H9 (cell line): Measurements from ENCODE around the gene HUNK. TPM values are rescaled to one million over a fixed set of nuclear protein-coding genes. Genes with fewer than 3 reads are reported as not detected.

Experiments used
- DNase-seq: peaks from one replicate; pipeline ENCODE4 v3.0.0-alpha.2; 2017
- H2AFZ ChIP-seq: one replicate; pipeline ENCODE4 v1.6.1; 2013; ENCODE audit warnings: mild to moderate bottlenecking, low read length, control low read depth, moderate library complexity
- H2AK5ac ChIP-seq: 2 replicates; pipeline ENCODE4 v1.6.1; 2013; ENCODE audit warnings: low read length, control low read depth, mixed read lengths; ENCODE audit not compliant: insufficient read length
- H2BK120ac ChIP-seq: one replicate; pipeline ENCODE4 v1.6.1; 2013; ENCODE audit warnings: low read depth, mild to moderate bottlenecking, low read length, control low read depth, inconsistent platforms; ENCODE audit not compliant: poor library complexity, severe bottlenecking
- H2BK12ac ChIP-seq: 2 replicates; pipeline ENCODE4 v1.6.1; 2013; ENCODE audit warnings: low read length, control low read depth, mixed read lengths, low read depth; ENCODE audit not compliant: insufficient read length
- H2BK15ac ChIP-seq: 2 replicates; pipeline ENCODE4 v1.6.1; 2013; ENCODE audit warnings: low read depth, low read length, control low read depth
- H2BK20ac ChIP-seq: one replicate; pipeline ENCODE4 v1.6.1; 2013; ENCODE audit warnings: low read depth, mild to moderate bottlenecking, low read length, control low read depth, inconsistent platforms; ENCODE audit not compliant: poor library complexity, severe bottlenecking
- H2BK5ac ChIP-seq: 2 replicates; pipeline ENCODE4 v1.6.1; 2013; ENCODE audit warnings: low read length, control low read depth, mixed read lengths; ENCODE audit not compliant: insufficient read length
- H3K14ac ChIP-seq: 2 replicates; pipeline ENCODE4 v1.6.1; 2013; ENCODE audit warnings: low read length, control low read depth; ENCODE audit not compliant: insufficient read depth
- H3K18ac ChIP-seq: 2 replicates; pipeline ENCODE4 v1.6.1; 2013; ENCODE audit warnings: low read depth, mild to moderate bottlenecking, mixed read lengths, low read length, control low read depth; ENCODE audit not compliant: insufficient read length
- H3K23ac ChIP-seq: 2 replicates; pipeline ENCODE4 v1.6.1; 2013; ENCODE audit warnings: low read length, control low read depth, mixed read lengths, low read depth; ENCODE audit not compliant: insufficient read length
- H3K23me2 ChIP-seq: 2 replicates; pipeline ENCODE4 v1.6.1; 2013; ENCODE audit warnings: low read depth, mild to moderate bottlenecking, mixed read lengths, low read length, control low read depth; ENCODE audit not compliant: insufficient read length, poor library complexity, severe bottlenecking
- H3K27ac ChIP-seq: 2 replicates; pipeline ENCODE4 v1.5.1; 2013; ENCODE audit warnings: low read length, control low read depth, mixed read lengths, low read depth; ENCODE audit not compliant: insufficient read length
- H3K27me3 ChIP-seq: 2 replicates; pipeline ENCODE4 v1.6.1; 2013; ENCODE audit warnings: low read length, control low read depth, inconsistent platforms; ENCODE audit not compliant: insufficient read depth
- H3K4ac ChIP-seq: 2 replicates; pipeline ENCODE4 v1.6.1; 2013; ENCODE audit warnings: low read depth, mild to moderate bottlenecking, control low read depth, inconsistent platforms, low read length, moderate library complexity
- H3K4me1 ChIP-seq: 2 replicates; pipeline ENCODE4 v1.6.1; 2013; ENCODE audit warnings: low read length, control low read depth, inconsistent platforms; ENCODE audit not compliant: insufficient read depth
- H3K4me2 ChIP-seq: 2 replicates; pipeline ENCODE4 v1.6.1; 2013; ENCODE audit warnings: low read length, control low read depth, mixed read lengths; ENCODE audit not compliant: insufficient read length, insufficient read depth
- H3K56ac ChIP-seq: 2 replicates; pipeline ENCODE4 v1.6.1; 2013; ENCODE audit warnings: low read depth, mild to moderate bottlenecking, mixed read lengths, low read length, control low read depth; ENCODE audit not compliant: insufficient read length
- H3K79me1 ChIP-seq: 2 replicates; pipeline ENCODE4 v1.6.1; 2013; ENCODE audit warnings: low read depth, mild to moderate bottlenecking, moderate library complexity, low read length, control low read depth, inconsistent platforms; ENCODE audit not compliant: insufficient read depth, poor library complexity, severe bottlenecking
- H3K79me2 ChIP-seq: 2 replicates; pipeline ENCODE4 v1.6.1; 2013; ENCODE audit warnings: low read length, control low read depth, inconsistent platforms; ENCODE audit not compliant: insufficient read depth
- H3K9ac ChIP-seq: 2 replicates; pipeline ENCODE4 v1.6.1; 2013; ENCODE audit warnings: low read length, control low read depth, mixed read lengths; ENCODE audit not compliant: insufficient read length; ENCODE audit errors: extremely low read depth
- H3K9me3 ChIP-seq: one replicate; pipeline ENCODE4 v1.6.1; 2013; ENCODE audit warnings: low read depth, low read length, inconsistent platforms; ENCODE audit not compliant: control insufficient read depth
- H3T11ph ChIP-seq: one replicate; pipeline ENCODE4 v1.6.1; 2013; ENCODE audit warnings: mild to moderate bottlenecking, low read length, control low read depth, inconsistent platforms
- H4K20me1 ChIP-seq: one replicate; pipeline ENCODE4 v1.6.1; 2013; ENCODE audit not compliant: control insufficient read depth, insufficient read length, insufficient read depth
- H4K5ac ChIP-seq: 2 replicates; pipeline ENCODE4 v1.6.1; 2013; ENCODE audit warnings: low read depth, mild to moderate bottlenecking, mixed read lengths, low read length, control low read depth; ENCODE audit not compliant: insufficient read length
- H4K8ac ChIP-seq: replicated peaks from 2 replicates; pipeline ENCODE4 v1.6.1; 2013; ENCODE audit warnings: low read length, control low read depth, mixed read lengths, low read depth; ENCODE audit not compliant: insufficient read length
- H4K91ac ChIP-seq: 2 replicates; pipeline ENCODE4 v1.6.1; 2013; ENCODE audit warnings: low read depth, mild to moderate bottlenecking, moderate library complexity, mixed read lengths, low read length, control low read depth; ENCODE audit not compliant: insufficient read length
- H3K27ac Mint-ChIP-seq, 3 experiments: 2 replicates in 2 of 3; 3 replicates in 1 of 3; pipeline ENCODE4 v1.8.0; 2020 to 2021; ENCODE audit warnings: mixed read lengths in 3 of 3, mild to moderate bottlenecking in 1 of 3, moderate library complexity in 1 of 3
- H3K27me3 Mint-ChIP-seq: 2 replicates; pipeline ENCODE4 v1.8.0; 2021; ENCODE audit warnings: low read depth, mild to moderate bottlenecking, moderate library complexity, mixed read lengths
- H3K36me3 Mint-ChIP-seq, 3 experiments: 2 replicates in 2 of 3; 3 replicates in 1 of 3; pipeline ENCODE4 v1.8.0; 2020 to 2021; ENCODE audit warnings: low read depth in 3 of 3, mixed read lengths in 3 of 3; ENCODE audit not compliant: insufficient read depth in 1 of 3
- H3K4me1 Mint-ChIP-seq, 2 experiments: 2 replicates each; pipeline ENCODE4 v1.8.0; 2020; ENCODE audit warnings: mixed read lengths in 2 of 2
- H3K4me3 Mint-ChIP-seq, 2 experiments: 2 replicates in 1 of 2; 3 replicates in 1 of 2; pipeline ENCODE4 v1.8.0; 2020 to 2021; ENCODE audit warnings: mild to moderate bottlenecking in 2 of 2, mixed read lengths in 2 of 2, moderate library complexity in 1 of 2
- H3K9me3 Mint-ChIP-seq, 2 experiments: 2 replicates in 1 of 2; 3 replicates in 1 of 2; pipeline ENCODE4 v1.8.0; 2020; ENCODE audit warnings: mild to moderate bottlenecking in 2 of 2, mixed read lengths in 2 of 2, moderate library complexity in 1 of 2
- CTCF ChIP-seq: fragments of 200-600 bp; sonication (generic); conservative IDR thresholded peaks from 3 replicates; pipeline ENCODE4 v1.8.0; 2021; ENCODE audit warnings: antibody characterized with exemption, mild to moderate bottlenecking
- total RNA-seq: library from RNA; stranded (reverse); gene quantifications from 2 replicates; pipeline ENCODE4 v1.2.1, GENCODE V29; 2021

HUNK gene
- total RNA-seq, 1 experiment from 2014 or later = 5.8 TPM

DNA sequence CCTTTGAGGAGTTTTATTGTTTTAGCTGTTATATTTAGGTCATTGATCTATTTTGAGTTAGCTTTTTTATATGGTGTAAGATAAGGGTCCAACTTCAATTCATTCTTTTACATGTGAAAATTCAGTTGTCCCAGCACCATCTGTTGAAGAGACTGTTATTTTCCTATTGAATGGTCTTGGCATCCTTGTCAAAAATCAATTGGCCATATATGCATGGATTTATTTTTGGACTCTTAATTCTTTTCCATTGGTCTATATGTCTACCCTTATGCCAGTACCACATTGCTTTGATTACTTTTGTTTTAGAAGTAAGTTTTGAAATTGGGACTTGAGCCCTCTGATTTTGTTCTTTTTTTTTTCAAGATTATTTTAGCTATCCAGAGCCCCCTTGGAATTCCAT is 35.8 kb upstream of the HUNK start:
- Histone ChIP-seq H2BK20ac (no peak overlapping the region), H3K27me3 (no peaks in the 10 kb centered on the region), H3K23ac (no peak overlapping the region), H2AFZ (no peak overlapping the region), H3K4ac (no peak overlapping the region), H3K79me1 (no peaks in the 10 kb centered on the region), H3K9me3 (no peaks in the 10 kb centered on the region), H2BK15ac (no peak overlapping the region), H3T11ph (no peak overlapping the region), H4K8ac (no peak overlapping the region), H2AK5ac (no peak overlapping the region), H3K27ac (no peak overlapping the region), H3K23me2 (no peaks in the 10 kb centered on the region), H3K4me1 (no peaks in the 10 kb centered on the region), H3K56ac (no peak overlapping the region), H2BK5ac (no peak overlapping the region), H4K91ac (no peak overlapping the region), H2BK120ac (no peak overlapping the region), H2BK12ac (no peak overlapping the region), H3K18ac (no peak overlapping the region), H4K5ac (no peak overlapping the region), H3K9ac (no peak overlapping the region), H3K4me2 (no peak overlapping the region), H4K20me1 (no peaks in the 10 kb centered on the region), H3K79me2 (no peaks in the 10 kb centered on the region), H3K14ac (no peak overlapping the region)
- no peak for DNase-seq
- Mint-ChIP-seq H3K4me3 (no peak overlapping the region), H3K27me3 (no peaks in the 10 kb centered on the region; the same call in 1 of the 2 replicates), H3K4me1 (no peaks in the 10 kb centered on the region), H3K36me3 (no peaks in the 10 kb centered on the region), H3K27ac (no peak overlapping the region), H3K9me3 (no peaks in the 10 kb centered on the region)
- no peak for TF ChIP-seq CTCF
